Colonic mucosa (tissue), 4 donors: ENCODE measurements around the gene CFAP107. TPM values are rescaled to one million over a fixed set of nuclear protein-coding genes. Genes with fewer than 3 reads are reported as not detected.
"Not testable (repeated sequence)": the region's sequence is repeated elsewhere in the genome, so short reads cannot be mapped to it uniquely, and the experiment has no call there.

Source experiments
- DNase-seq: peaks from one replicate; pipeline ENCODE4 v3.0.0-alpha.2; 2020
- H3K27ac ChIP-seq: fragments of 200-600 bp; one replicate; pipeline ENCODE4 v1.8.0; 2021
- H3K27me3 ChIP-seq: fragments of 200-600 bp; one replicate; pipeline ENCODE4 v1.8.0; 2021
- H3K36me3 ChIP-seq: fragments of 200-600 bp; one replicate; pipeline ENCODE4 v1.8.0; 2021
- H3K4me1 ChIP-seq: fragments of 200-600 bp; one replicate; pipeline ENCODE4 v1.8.0; 2021; ENCODE audit warnings: mild to moderate bottlenecking
- H3K4me3 ChIP-seq: fragments of 200-600 bp; one replicate; pipeline ENCODE4 v1.8.0; 2021
- H3K9ac ChIP-seq, 2 donors: one replicate each; pipeline ENCODE4 v1.7.0; 2013; ENCODE audit warnings: control low read depth in 2 of 2, low read depth in 2 of 2, low read length in 2 of 2
- H3K9me3 ChIP-seq: fragments of 200-600 bp; one replicate; pipeline ENCODE4 v1.8.0; 2021
- intact Hi-C: fragments of 100-400 bp; cut with DNase I; formaldehyde crosslinking; loops from one replicate; pipeline ENCODE4 v1.14.1; 2022
- total RNA-seq, 2 donors: library from RNA; stranded (reverse); fragmentation: NEBNext Ultra II Directional in 1 of 2; extraction: Animal tissue kit (Norgen Biotek cat#: 25700) in 1 of 2; gene quantifications; one replicate each; pipeline ENCODE4 v1.2.1, GENCODE V29; 2021
- TF ChIP-seq, protein P1 (sequence below): fragments of 200-600 bp; IDR thresholded peaks from one replicate; pipeline ENCODE4 v1.8.0; 2022; ENCODE audit warnings: antibody characterized with exemption, mild to moderate bottlenecking
- donor health status: healthy.
- donor health status: DM: no; HTN: no; CAD: no.
- donor health status: DM: no; HTN: no; CAD: no.

Gene CFAP107
- total RNA-seq, 2 donors from 2014 or later: not detected

DNA sequence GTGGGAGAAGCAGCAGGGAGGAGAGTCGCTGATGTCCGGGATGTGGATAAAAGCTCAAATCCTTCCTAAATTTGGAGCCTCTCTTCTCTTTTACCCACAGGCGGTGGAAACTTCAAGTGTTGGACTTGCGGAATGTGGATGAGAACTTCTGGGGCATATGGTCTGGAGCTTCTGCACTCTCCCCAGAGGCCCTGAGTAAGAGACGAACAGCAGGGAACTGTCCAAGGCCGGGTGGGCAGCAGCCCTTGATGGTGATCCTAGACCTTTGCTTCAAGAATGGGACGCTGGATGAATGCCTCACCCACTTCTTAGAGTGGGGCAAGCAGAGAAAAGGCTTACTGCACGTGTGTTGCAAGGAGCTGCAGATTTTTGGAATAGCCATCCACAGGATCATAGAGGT is 29.4 kb downstream of the CFAP107 start:
- no peaks in the 10 kb centered on the region for H3K4me1 ChIP-seq
- DNase-seq: no peak
- no peak overlapping the region for H3K9ac ChIP-seq
- no peak overlapping the region for H3K4me3 ChIP-seq
- no peaks in the 10 kb centered on the region for H3K36me3 ChIP-seq
- H3K27me3 ChIP-seq: no peaks in the 10 kb centered on the region
- intact Hi-C loops: no loop called here
- TF ChIP-seq, protein P1, sequence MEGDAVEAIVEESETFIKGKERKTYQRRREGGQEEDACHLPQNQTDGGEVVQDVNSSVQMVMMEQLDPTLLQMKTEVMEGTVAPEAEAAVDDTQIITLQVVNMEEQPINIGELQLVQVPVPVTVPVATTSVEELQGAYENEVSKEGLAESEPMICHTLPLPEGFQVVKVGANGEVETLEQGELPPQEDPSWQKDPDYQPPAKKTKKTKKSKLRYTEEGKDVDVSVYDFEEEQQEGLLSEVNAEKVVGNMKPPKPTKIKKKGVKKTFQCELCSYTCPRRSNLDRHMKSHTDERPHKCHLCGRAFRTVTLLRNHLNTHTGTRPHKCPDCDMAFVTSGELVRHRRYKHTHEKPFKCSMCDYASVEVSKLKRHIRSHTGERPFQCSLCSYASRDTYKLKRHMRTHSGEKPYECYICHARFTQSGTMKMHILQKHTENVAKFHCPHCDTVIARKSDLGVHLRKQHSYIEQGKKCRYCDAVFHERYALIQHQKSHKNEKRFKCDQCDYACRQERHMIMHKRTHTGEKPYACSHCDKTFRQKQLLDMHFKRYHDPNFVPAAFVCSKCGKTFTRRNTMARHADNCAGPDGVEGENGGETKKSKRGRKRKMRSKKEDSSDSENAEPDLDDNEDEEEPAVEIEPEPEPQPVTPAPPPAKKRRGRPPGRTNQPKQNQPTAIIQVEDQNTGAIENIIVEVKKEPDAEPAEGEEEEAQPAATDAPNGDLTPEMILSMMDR: no peak
- no peaks in the 10 kb centered on the region for H3K9me3 ChIP-seq
- H3K27ac ChIP-seq: no peak overlapping the region

DNA sequence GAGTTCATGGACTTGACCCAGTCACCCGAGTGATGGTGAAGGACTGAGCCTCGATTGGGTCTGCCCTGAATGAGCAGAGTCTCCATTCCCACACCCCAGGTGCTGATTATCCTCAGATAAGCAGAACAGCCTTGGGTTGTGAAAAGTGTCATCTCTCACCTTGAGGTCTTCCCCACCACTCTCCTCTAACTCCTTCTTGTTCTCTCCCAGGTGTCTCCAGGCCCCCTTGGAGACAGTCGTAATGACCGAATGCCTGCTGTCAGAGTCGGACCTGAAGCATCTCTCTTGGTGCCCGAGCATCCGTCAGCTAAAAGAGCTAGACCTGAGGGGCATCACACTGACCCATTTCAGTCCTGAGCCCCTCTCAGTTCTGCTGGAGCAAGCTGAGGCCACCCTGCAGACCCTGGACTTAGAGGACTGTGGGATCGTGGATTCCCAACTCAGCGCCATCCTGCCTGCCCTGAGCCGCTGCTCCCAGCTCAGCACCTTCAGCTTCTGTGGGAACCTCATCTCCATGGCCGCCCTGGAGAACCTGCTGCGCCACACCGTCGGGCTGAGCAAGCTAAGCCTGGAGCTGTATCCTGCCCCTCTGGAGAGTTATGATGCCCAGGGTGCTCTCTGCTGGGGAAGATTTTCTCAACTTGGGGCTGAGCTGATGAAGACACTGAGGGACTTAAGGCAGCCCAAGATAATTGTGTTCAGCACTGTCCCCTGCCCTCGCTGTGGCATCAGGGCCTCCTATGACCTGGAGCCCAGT is 31.0 kb downstream of the CFAP107 start:
- Histone ChIP-seq H3K27me3 (no peaks in the 10 kb centered on the region), H3K4me3 (no peak overlapping the region), H3K36me3 (no peaks in the 10 kb centered on the region), H3K9me3 (no peaks in the 10 kb centered on the region), H3K9ac (no peak overlapping the region), H3K4me1 (no peaks in the 10 kb centered on the region), H3K27ac (no peak overlapping the region)
- intact Hi-C loops: no loop called here
- TF ChIP-seq, protein P1: no peak
- no peak for DNase-seq

DNA sequence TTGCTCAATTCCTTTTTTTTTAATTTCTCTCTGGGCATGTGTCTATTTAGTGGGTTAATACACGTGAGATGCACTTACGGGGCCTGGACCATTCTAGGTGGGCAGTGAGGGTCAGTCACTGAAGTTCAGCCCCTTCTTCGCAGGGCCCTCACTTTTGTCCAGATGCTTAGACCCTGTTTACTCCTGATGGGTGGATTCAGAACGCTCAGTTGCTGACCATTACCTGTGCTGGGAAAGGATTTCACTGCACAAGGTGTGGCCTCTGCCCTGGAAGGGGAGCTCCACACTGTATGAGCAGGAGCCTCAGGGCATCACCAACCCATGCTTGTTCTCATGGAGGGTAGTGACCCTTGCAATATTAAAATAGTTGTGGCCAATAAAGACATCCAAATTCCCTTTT is 32.1 kb downstream of the CFAP107 start:
- TF ChIP-seq, protein P1: no peak
- intact Hi-C loops: no loop called here
- H3K4me3 ChIP-seq: no peak overlapping the region
- H3K36me3 ChIP-seq: no peaks in the 10 kb centered on the region
- H3K27ac ChIP-seq: no peak overlapping the region
- H3K9ac ChIP-seq: no peak overlapping the region
- H3K4me1 ChIP-seq: no peaks in the 10 kb centered on the region
- no peaks in the 10 kb centered on the region for H3K27me3 ChIP-seq
- DNase-seq: no peak
- H3K9me3 ChIP-seq: no peaks in the 10 kb centered on the region

GRCh38 chr1:12778907-12779306 is 32.9 kb downstream of the CFAP107 start:
- H3K27me3 ChIP-seq: no peaks in the 10 kb centered on the region
- no peaks in the 10 kb centered on the region for H3K36me3 ChIP-seq
- no peak for DNase-seq
- TF ChIP-seq, protein P1: no peak
- intact Hi-C loops: no loop called here
- H3K4me1 ChIP-seq: no peaks in the 10 kb centered on the region
- H3K27ac ChIP-seq: no peak overlapping the region
- no peak overlapping the region for H3K4me3 ChIP-seq
- no peak overlapping the region for H3K9ac ChIP-seq
- no peaks in the 10 kb centered on the region for H3K9me3 ChIP-seq

DNA sequence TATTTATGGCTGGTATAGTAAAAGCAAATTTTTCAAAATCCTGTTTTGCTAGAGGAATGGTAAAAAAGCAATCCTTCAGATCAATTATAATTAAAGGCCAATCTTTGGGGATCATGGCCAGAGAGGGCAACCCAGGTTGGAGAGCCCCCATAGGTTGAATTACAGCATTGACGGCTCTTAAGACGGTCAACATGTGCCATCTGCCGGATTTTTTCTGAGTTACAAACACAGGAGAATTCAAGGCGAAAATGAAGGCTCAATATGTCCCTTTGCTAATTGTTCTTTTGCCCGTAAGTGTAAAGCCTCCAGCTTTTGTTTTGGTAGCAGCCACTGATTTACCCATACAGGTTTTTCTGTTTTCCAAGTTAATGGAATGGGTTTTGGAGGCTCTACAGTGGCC is 35.5 kb downstream of the CFAP107 start:
- intact Hi-C loops, H3K9me3 ChIP-seq: not testable (repeated sequence)

DNA sequence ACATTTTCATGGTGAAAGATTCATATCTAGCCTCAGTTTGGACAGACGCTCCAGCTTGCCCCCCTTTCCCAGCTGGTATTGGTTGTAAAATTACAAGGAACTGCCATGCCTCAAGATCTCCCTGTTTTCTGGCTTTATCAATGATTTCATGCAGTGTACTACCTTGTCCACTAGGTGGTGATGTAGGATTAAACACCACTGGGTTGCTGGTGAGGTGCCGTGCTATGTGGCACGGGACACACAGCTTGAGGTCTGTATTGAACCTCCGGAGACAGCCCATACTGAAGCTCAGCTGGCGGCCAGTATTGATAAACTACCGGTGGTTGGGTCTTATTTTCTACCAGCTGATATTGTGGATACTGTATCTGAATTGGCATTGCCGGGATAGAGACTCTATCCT is 37.8 kb downstream of the CFAP107 start:
- intact Hi-C loops, H3K27ac ChIP-seq, H3K36me3 ChIP-seq: not testable (repeated sequence)

More for the DNA sequence above, 35.5 kb downstream of the CFAP107 start:
- H3K27ac ChIP-seq, H3K27me3 ChIP-seq, H3K36me3 ChIP-seq, DNase-seq, H3K4me3 ChIP-seq, H3K9ac ChIP-seq, H3K4me1 ChIP-seq: not testable (repeated sequence)

DNA sequence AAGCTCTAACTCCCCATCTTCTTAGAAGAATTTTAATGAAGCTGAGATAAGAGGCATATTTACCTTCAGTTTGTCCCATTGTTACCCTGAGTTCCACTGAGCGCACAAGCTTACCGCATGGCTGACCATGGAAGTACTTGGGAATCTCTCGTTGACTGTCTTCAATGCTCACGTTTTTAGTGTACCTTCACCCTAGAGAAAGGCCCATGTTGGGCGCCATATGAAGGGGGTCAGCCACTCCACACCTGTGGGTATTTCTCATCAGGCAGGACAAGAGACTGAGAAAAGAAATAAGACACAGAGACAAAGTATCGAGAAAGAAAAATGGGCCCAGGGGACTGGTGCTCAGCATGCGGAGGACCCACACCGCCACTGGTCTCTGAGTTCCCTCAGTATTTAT is 38.7 kb downstream of the CFAP107 start:
- DNase-seq, H3K9me3 ChIP-seq, H3K4me1 ChIP-seq, H3K9ac ChIP-seq, H3K4me3 ChIP-seq, H3K36me3 ChIP-seq, H3K27me3 ChIP-seq, intact Hi-C loops, H3K27ac ChIP-seq: not testable (repeated sequence)

More for the DNA sequence above, 37.8 kb downstream of the CFAP107 start:
- not testable (repeated sequence) for DNase-seq, H3K9me3 ChIP-seq, H3K4me3 ChIP-seq, H3K27me3 ChIP-seq, H3K9ac ChIP-seq, H3K4me1 ChIP-seq

DNA sequence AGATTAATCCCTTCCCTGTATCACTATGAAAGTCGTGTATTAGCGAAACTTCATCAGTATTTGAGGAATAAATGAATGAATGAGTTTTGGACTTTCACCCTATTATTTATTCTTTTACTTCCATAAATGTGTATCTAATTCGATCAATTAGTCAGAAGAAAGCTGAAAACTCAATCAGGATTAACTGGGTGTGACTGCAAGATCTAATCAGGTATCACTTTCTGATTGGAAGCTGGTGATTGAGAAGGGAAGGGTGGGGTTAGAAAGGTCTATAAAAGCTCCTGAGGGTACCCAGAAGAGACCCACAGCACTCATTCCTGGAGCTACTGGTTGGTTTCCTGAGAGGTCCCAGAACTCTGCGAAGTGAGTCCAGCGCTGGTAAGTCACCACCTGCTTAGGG is 45.1 kb downstream of the CFAP107 start, which contains the start of gene PRAMEF1:
PRAMEF1 (plus strand) TSS at position 301 of the 400 bp plus-strand sequence. CDS start 1,831 bp downstream, outside the sequence.
- H3K4me3 ChIP-seq, H3K9ac ChIP-seq, DNase-seq, intact Hi-C loops, H3K4me1 ChIP-seq, H3K27me3 ChIP-seq, H3K27ac ChIP-seq, H3K36me3 ChIP-seq, H3K9me3 ChIP-seq: not testable (repeated sequence)
